GM12878 (cell line): ENCODE results near the gene TBC1D25. TPM values are rescaled to one million over a fixed set of nuclear protein-coding genes. Genes with fewer than 3 reads are reported as not detected.

Experiments
- BCL3 ChIP-seq: IDR thresholded peaks from 2 replicates; pipeline ENCODE4 v1.6.1; 2011; ENCODE audit warnings: borderline replicate concordance, low read depth, mild to moderate bottlenecking, moderate library complexity, low read length; ENCODE audit not compliant: insufficient read depth, poor library complexity, severe bottlenecking
- CHD2 ChIP-seq: IDR thresholded peaks from 2 replicates; pipeline ENCODE4 v1.6.1; 2011; ENCODE audit warnings: low read depth, low read length, improper control_type of control experiment, borderline replicate concordance
- REST ChIP-seq: IDR thresholded peaks from 2 replicates; pipeline ENCODE4 v1.6.1; 2012; ENCODE audit warnings: mild to moderate bottlenecking, low read depth, low read length
- SMAD5 ChIP-seq: IDR thresholded peaks from 2 replicates; pipeline ENCODE4 v1.6.1; 2016; ENCODE audit warnings: antibody characterized with exemption, low read depth
- ZNF687 ChIP-seq: fragments of 450-650 bp; IDR thresholded peaks from 2 replicates; pipeline ENCODE4 v1.6.1; 2017; ENCODE audit warnings: mild to moderate bottlenecking, moderate library complexity
- polyA plus RNA-seq, 11 experiments: library from polyadenylated mRNA; depleted of rRNA in 4 of 11; unstranded in 6 of 11; stranded (reverse) in 5 of 11; fragments of >200 nt; fragmentation: Nextera tagmentation in 4 of 11; fragmentation: Illumina TruSeq in 1 of 11; extraction: Ambion mirVana in 4 of 11; extraction: Trizol in 1 of 11; gene quantifications; 1 replicate in 1 of 11; 2 replicates in 10 of 11; pipeline versions ENCODE4 v1.2.1 to v1.2.3, GENCODE V29; 2011 to 2016; ENCODE audit warnings: inconsistent platforms in 2 of 11, missing spikeins in 2 of 11, low read depth in 1 of 11
- total RNA-seq, 4 experiments: library from RNA; depleted of rRNA in 3 of 4; stranded (reverse); fragments of >200 nt in 3 of 4; fragmentation: Illumina TruSeq in 1 of 4; extraction: Trizol in 1 of 4; gene quantifications; 2 replicates each; pipeline versions ENCODE4 v1.2.1 to v1.2.3, GENCODE V29; 2013 to 2021

Gene TBC1D25
- total and polyA plus RNA-seq, 10 of the 15 experiments (the other 5 are each of a cell fraction or from before 2014, with no cell fraction given) = 0.79 to 17.3 (median 10.0) TPM

GRCh38 chrX:48598614-48599013 is 59.1 kb downstream of the TBC1D25 start (continued):
- no peak for TF ChIP-seq REST
- TF ChIP-seq CHD2 = no peak
- no peak for TF ChIP-seq ZNF687
- no peak for TF ChIP-seq BCL3
- TF ChIP-seq SMAD5 = no peak
- TF ChIP-seq, all 136 proteins: peak for 0
